Stimulated activated naive CD4-positive, alpha-beta T cell treated with Interleukin-2 at 50 U/mL for 16 hours (primary cell): ENCODE results near the gene DIRAS1.

ENCODE experiments used
- DNase-seq: peaks from one replicate; lab custom pipeline; 2025; lab: John Stamatoyannopoulos, UW

Gene DIRAS1

GRCh38 chr19:2720777-2721569 lies at the start of gene DIRAS1:
Gene DIRAS1, minus strand, starts transcription at chr19:2721372. Its CDS starts 3,566 bp downstream, at chr19:2717806.
- DNase-seq, result no peak

GRCh38 chr19:2770055-2771013 lies 49.2 kb upstream of the DIRAS1 start:
- no peak for DNase-seq

GRCh38 chr19:2769218-2769617 lies 48.0 kb upstream of the DIRAS1 start:
- DNase-seq, result no peak

GRCh38 chr19:2768365-2769132 lies 47.4 kb upstream of the DIRAS1 start:
- no peak for DNase-seq

- DNase-seq, result no peak
These were observed 46.5 kb upstream of the DIRAS1 start for GRCh38 chr19:2767688-2768087.

- no peak for DNase-seq
These were observed 45.6 kb upstream of the DIRAS1 start for GRCh38 chr19:2766594-2767372.

GRCh38 chr19:2765376-2765775 lies 44.2 kb upstream of the DIRAS1 start:
- no peak for DNase-seq

GRCh38 chr19:2764945-2765344 lies 43.8 kb upstream of the DIRAS1 start:
- no peak for DNase-seq

GRCh38 chr19:2763687-2764086 lies 42.5 kb upstream of the DIRAS1 start:
- no peak for DNase-seq

GRCh38 chr19:2762783-2763496 lies 41.8 kb upstream of the DIRAS1 start:
- no peak for DNase-seq

- no peak for DNase-seq
These were observed 41.0 kb upstream of the DIRAS1 start for GRCh38 chr19:2761876-2762782.

- DNase-seq, result no peak
These were observed 40.1 kb upstream of the DIRAS1 start for GRCh38 chr19:2761309-2761677.

- DNase-seq, result no peak
These were observed 38.8 kb upstream of the DIRAS1 start for GRCh38 chr19:2759965-2760364.

GRCh38 chr19:2759362-2759761 lies 38.2 kb upstream of the DIRAS1 start:
- no peak for DNase-seq

- DNase-seq, result no peak
These were observed 37.6 kb upstream of the DIRAS1 start for GRCh38 chr19:2758601-2759313.

GRCh38 chr19:2756921-2757881 lies 36.0 kb upstream of the DIRAS1 start:
- no peak for DNase-seq

- no peak for DNase-seq
These were observed 35.3 kb upstream of the DIRAS1 start for GRCh38 chr19:2756477-2756876.

GRCh38 chr19:2755811-2756210 lies 34.6 kb upstream of the DIRAS1 start:
- no peak for DNase-seq
